Lower lobe of right lung (tissue), 2 donors: ENCODE data around the gene CYP26B1. TPM values are rescaled to one million over a fixed set of nuclear protein-coding genes. Genes with fewer than 3 reads are reported as not detected.

Source experiments
- ATAC-seq, 2 donors: fragments of 200-7000 bp; cut with Tn5 transposase; one replicate each; pipeline ENCODE4 v1.9.1; 2020 to 2022; ENCODE audit warnings: mild to moderate bottlenecking in 2 of 2, moderate library complexity in 2 of 2
- DNase-seq: peaks from one replicate; pipeline ENCODE4 v3.0.0-alpha.2; 2020
- H3K27ac ChIP-seq: fragments of 200-600 bp; one replicate; pipeline ENCODE4 v1.8.0; 2022
- H3K27me3 ChIP-seq: fragments of 200-600 bp; one replicate; pipeline ENCODE4 v1.8.0; 2022; ENCODE audit warnings: low read depth
- H3K36me3 ChIP-seq: fragments of 200-600 bp; one replicate; pipeline ENCODE4 v1.8.0; 2022; ENCODE audit warnings: mild to moderate bottlenecking
- H3K4me1 ChIP-seq: fragments of 200-600 bp; one replicate; pipeline ENCODE4 v1.8.0; 2022
- H3K4me3 ChIP-seq: fragments of 200-600 bp; one replicate; pipeline ENCODE4 v1.8.0; 2022; ENCODE audit warnings: mild to moderate bottlenecking
- H3K9me3 ChIP-seq: fragments of 200-600 bp; one replicate; pipeline ENCODE4 v1.8.0; 2022
- intact Hi-C: fragments of 100-400 bp; cut with DNase I; formaldehyde crosslinking; loops from one replicate; pipeline ENCODE4 v1.11.0; 2022
- total RNA-seq: library from RNA; stranded (reverse); fragmentation: NEBNext Ultra II Directional; extraction: Animal tissue kit (Norgen Biotek cat#: 25700); gene quantifications from one replicate; pipeline ENCODE4 v1.2.1, GENCODE V29; 2021
- TF ChIP-seq, protein P1 (sequence below): fragments of 200-600 bp; IDR thresholded peaks from one replicate; pipeline ENCODE4 v1.8.0; 2022; ENCODE audit warnings: antibody characterized with exemption, mild to moderate bottlenecking
- donor health status: DM: no; HTN: yes; CAD: no; lungs with severe emphysema.

Gene CYP26B1
- total RNA-seq, 1 donor from 2014 or later: 2.5 TPM

DNA sequence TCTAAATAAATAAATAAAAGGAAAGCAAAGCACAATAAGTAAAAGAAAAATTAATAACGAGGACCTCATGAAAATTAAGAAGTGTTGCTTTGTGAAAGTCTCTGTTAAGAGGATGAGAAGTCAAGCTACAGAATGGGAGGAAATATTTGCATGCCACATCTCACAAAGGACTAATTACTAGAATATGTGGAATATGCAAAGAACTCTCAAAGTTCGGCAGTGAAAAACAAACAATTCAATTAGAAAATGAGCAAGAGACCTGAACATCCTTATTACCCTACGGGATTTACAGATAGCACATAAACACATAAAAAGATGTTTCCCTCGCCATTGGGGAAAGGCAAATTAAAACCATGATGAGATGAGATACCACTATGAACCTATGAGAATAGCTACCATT is 23.3 kb downstream of the CYP26B1 start:
- Histone ChIP-seq H3K4me3 (no peak overlapping the region), H3K27me3 (peaks cover 4% of the 10 kb centered on the region), H3K36me3 (no peaks in the 10 kb centered on the region), H3K27ac (no peak overlapping the region), H3K9me3 (no peaks in the 10 kb centered on the region), H3K4me1 (no peaks in the 10 kb centered on the region)
- ATAC-seq (no peak), DNase-seq (no peak)
- TF ChIP-seq, protein P1, sequence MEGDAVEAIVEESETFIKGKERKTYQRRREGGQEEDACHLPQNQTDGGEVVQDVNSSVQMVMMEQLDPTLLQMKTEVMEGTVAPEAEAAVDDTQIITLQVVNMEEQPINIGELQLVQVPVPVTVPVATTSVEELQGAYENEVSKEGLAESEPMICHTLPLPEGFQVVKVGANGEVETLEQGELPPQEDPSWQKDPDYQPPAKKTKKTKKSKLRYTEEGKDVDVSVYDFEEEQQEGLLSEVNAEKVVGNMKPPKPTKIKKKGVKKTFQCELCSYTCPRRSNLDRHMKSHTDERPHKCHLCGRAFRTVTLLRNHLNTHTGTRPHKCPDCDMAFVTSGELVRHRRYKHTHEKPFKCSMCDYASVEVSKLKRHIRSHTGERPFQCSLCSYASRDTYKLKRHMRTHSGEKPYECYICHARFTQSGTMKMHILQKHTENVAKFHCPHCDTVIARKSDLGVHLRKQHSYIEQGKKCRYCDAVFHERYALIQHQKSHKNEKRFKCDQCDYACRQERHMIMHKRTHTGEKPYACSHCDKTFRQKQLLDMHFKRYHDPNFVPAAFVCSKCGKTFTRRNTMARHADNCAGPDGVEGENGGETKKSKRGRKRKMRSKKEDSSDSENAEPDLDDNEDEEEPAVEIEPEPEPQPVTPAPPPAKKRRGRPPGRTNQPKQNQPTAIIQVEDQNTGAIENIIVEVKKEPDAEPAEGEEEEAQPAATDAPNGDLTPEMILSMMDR: no peak
- intact Hi-C loops: no loop called here

- H3K27me3 ChIP-seq: peaks cover 4% of the 10 kb centered on the region
- intact Hi-C loops: no loop called here
- no peaks in the 10 kb centered on the region for H3K36me3 ChIP-seq
- H3K27ac ChIP-seq: no peak overlapping the region
- TF ChIP-seq, protein P1: no peak
- no peaks in the 10 kb centered on the region for H3K9me3 ChIP-seq
- no peak overlapping the region for H3K4me3 ChIP-seq
- peaks cover 4% of the 10 kb centered on the region for H3K4me1 ChIP-seq
- no peak for ATAC-seq
- DNase-seq: no peak
These were observed 26.5 kb downstream of the CYP26B1 start for GRCh38 chr2:72121153-72121552.

DNA sequence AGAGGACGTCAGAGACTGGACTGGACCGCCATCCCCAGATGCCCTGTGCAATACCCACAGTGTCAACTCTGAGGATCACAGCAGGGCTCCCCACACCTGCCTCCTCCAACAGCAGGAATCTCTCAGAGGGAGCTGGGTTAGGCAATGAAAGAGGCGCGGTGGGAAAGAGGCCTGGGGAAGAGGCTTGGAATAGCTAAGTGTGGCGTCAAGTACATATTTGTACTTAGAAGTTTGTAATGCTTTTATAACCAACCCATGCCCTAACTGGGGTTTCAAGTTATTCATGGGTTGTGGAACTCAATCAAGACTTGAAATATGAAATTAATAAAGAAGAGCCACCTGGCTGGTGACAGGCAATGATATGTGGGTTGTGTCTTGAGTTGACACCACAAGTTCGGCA is 28.7 kb downstream of the CYP26B1 start:
- Histone ChIP-seq H3K27ac (no peak overlapping the region), H3K9me3 (no peaks in the 10 kb centered on the region), H3K27me3 (peaks cover 4% of the 10 kb centered on the region), H3K4me1 (peaks cover 10% of the 10 kb centered on the region), H3K4me3 (no peak overlapping the region), H3K36me3 (no peaks in the 10 kb centered on the region)
- TF ChIP-seq, protein P1: no peak
- no peak for ATAC-seq
- intact Hi-C loops: no loop called here
- no peak for DNase-seq

DNA sequence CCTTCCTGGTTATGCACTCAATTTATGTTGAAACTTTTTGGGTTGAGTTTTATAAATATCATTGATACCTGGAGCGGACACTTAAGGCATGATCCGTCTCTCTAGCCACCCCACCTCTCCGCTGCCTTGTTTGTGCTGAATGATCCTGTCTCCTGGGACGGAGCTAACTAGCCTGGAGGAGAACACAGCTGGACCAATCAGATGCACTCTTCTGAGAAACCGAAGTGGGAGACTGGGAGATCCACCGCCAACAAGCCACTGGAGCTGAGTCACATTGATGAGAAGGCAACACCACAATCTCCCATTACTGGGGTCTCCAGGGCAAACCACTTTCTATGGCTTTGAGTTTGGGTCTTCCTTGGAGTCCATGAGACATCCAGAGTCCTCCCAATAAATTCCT is 29.3 kb downstream of the CYP26B1 start:
- TF ChIP-seq, protein P1: no peak
- DNase-seq (no peak), ATAC-seq (no peak)
- peaks cover 4% of the 10 kb centered on the region for H3K27me3 ChIP-seq
- H3K9me3 ChIP-seq: no peaks in the 10 kb centered on the region
- H3K36me3 ChIP-seq: no peaks in the 10 kb centered on the region
- H3K27ac ChIP-seq: no peak overlapping the region
- no peak overlapping the region for H3K4me3 ChIP-seq
- intact Hi-C loops: no loop called here
- peaks cover 10% of the 10 kb centered on the region for H3K4me1 ChIP-seq

DNA sequence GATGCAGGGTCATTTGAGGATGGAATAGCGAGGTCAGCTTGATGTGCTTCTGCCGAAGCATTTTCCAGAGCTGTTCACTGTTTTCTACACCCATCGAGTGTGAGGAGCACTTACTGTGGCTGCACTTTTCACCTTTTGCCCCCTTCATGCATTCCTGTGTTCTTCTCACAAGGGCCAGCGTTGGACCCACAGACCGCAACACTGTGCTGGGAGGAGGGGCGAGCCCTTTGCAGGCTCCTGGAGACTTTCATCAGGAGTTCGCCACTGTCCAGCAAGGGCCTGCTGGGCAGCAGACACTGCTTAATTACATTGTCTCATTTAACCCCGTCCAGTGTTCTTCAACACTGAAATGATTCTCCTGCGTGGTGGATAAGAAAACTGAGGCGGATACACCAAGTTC is 29.9 kb downstream of the CYP26B1 start:
- TF ChIP-seq, protein P1: no peak
- no peak overlapping the region for H3K4me3 ChIP-seq
- ATAC-seq (no peak), DNase-seq (no peak)
- no peaks in the 10 kb centered on the region for H3K36me3 ChIP-seq
- H3K27me3 ChIP-seq: peaks cover 1% of the 10 kb centered on the region
- no peaks in the 10 kb centered on the region for H3K9me3 ChIP-seq
- H3K4me1 ChIP-seq: peaks cover 10% of the 10 kb centered on the region
- intact Hi-C loops: no loop called here
- no peak overlapping the region for H3K27ac ChIP-seq

DNA sequence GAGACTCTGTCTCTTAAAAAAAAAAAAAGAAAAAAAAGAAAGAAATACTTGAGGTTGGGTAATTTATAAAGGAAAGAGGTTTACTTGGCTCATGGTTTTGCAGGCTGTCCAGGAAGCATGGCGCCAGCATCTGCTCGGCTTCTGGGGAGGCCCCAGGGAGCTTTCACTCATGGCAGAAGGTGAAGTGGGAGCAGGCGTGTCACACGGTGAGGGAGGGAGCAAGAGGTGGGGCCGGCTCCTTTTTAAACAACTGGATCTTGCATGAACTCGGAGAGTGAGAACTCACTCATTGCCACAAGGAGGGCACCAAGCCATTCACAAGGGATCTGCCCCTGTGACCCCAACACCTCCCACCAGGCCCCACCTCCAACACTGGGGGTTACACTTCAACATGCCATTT is 30.6 kb downstream of the CYP26B1 start:
- TF ChIP-seq, protein P1: no peak
- Histone ChIP-seq H3K4me1 (peaks cover 10% of the 10 kb centered on the region), H3K4me3 (no peak overlapping the region), H3K36me3 (no peaks in the 10 kb centered on the region), H3K27me3 (no peaks in the 10 kb centered on the region), H3K9me3 (no peaks in the 10 kb centered on the region), H3K27ac (no peak overlapping the region)
- DNase-seq (no peak), ATAC-seq (no peak)
- intact Hi-C loops: no loop called here
